GM23338 (cell line): ENCODE measurements around the gene SUPT5H. TPM values are rescaled to one million over a fixed set of nuclear protein-coding genes. Genes with fewer than 3 reads are reported as not detected.

ENCODE experiments used
- ATAC-seq: fragments of 200-7000 bp; cut with Tn5 transposase; 3 replicates; pipeline ENCODE4 v1.9.1; 2020
- DNase-seq: peaks from one replicate; pipeline ENCODE4 v3.0.0-alpha.2; 2015; ENCODE audit warnings: low spot score
- H2AFZ ChIP-seq: fragments of 200-600 bp; sonication (generic); 2 replicates; pipeline ENCODE4 v1.8.0; 2016; ENCODE audit warnings: antibody characterized with exemption, mild to moderate bottlenecking, moderate library complexity
- H3F3A ChIP-seq: fragments of 200-600 bp; sonication (generic); replicated peaks from 2 replicates; pipeline ENCODE4 v1.8.0; 2017; ENCODE audit warnings: antibody characterized with exemption, mixed run types, low read depth
- H3K27ac ChIP-seq: fragments of 200-600 bp; sonication (generic); 2 replicates; pipeline ENCODE4 v1.6.1; 2016; ENCODE audit warnings: low read depth
- H3K27me3 ChIP-seq: fragments of 200-600 bp; sonication (generic); 2 replicates; pipeline ENCODE4 v1.8.0; 2016; ENCODE audit warnings: mild to moderate bottlenecking, mixed run types, moderate library complexity; ENCODE audit not compliant: insufficient read depth
- H3K36me3 ChIP-seq: fragments of 200-600 bp; sonication (generic); 2 replicates; pipeline ENCODE4 v1.8.0; 2016; ENCODE audit warnings: mild to moderate bottlenecking; ENCODE audit not compliant: insufficient read depth
- H3K4me1 ChIP-seq: fragments of 200-600 bp; sonication (generic); 2 replicates; pipeline ENCODE4 v1.8.0; 2016; ENCODE audit warnings: mild to moderate bottlenecking, moderate library complexity; ENCODE audit not compliant: insufficient read depth
- H3K4me2 ChIP-seq: fragments of 200-600 bp; sonication (generic); 2 replicates; pipeline ENCODE4 v1.7.1; 2017; ENCODE audit warnings: mixed run types
- H3K4me3 ChIP-seq: fragments of 200-600 bp; sonication (generic); 2 replicates; pipeline ENCODE4 v1.6.1; 2016; ENCODE audit warnings: mixed run types
- H3K79me2 ChIP-seq: fragments of 200-600 bp; sonication (generic); replicated peaks from 2 replicates; pipeline ENCODE4 v1.8.0; 2017; ENCODE audit warnings: mild to moderate bottlenecking; ENCODE audit not compliant: insufficient read depth
- H3K9me2 ChIP-seq: fragments of 200-600 bp; sonication (generic); 2 replicates; pipeline ENCODE4 v1.8.0; 2017; ENCODE audit not compliant: insufficient read depth
- H4K20me1 ChIP-seq: fragments of 200-600 bp; sonication (generic); replicated peaks from 2 replicates; pipeline ENCODE4 v1.8.0; 2017; ENCODE audit warnings: mild to moderate bottlenecking; ENCODE audit not compliant: insufficient read depth
- H3K27ac Mint-ChIP-seq: 2 replicates; pipeline ENCODE4 v1.8.0; 2020; ENCODE audit warnings: inconsistent platforms, mild to moderate bottlenecking, moderate library complexity, mixed read lengths
- H3K27me3 Mint-ChIP-seq: 3 replicates; pipeline ENCODE4 v1.8.0; 2022; ENCODE audit warnings: low read depth, mild to moderate bottlenecking, moderate library complexity, mixed read lengths, inconsistent platforms; ENCODE audit not compliant: insufficient read depth, poor library complexity
- H3K36me3 Mint-ChIP-seq: 3 replicates; pipeline ENCODE4 v1.8.0; 2021; ENCODE audit warnings: low read depth, mild to moderate bottlenecking, inconsistent platforms, moderate library complexity, mixed read lengths
- H3K4me1 Mint-ChIP-seq: 3 replicates; pipeline ENCODE4 v1.8.0; 2020; ENCODE audit warnings: mild to moderate bottlenecking, inconsistent platforms, mixed read lengths
- H3K4me3 Mint-ChIP-seq: 3 replicates; pipeline ENCODE4 v1.8.0; 2021; ENCODE audit warnings: moderate library complexity, mild to moderate bottlenecking, inconsistent platforms, mixed read lengths
- H3K9me3 Mint-ChIP-seq: 3 replicates; pipeline ENCODE4 v1.8.0; 2020; ENCODE audit warnings: moderate library complexity, mild to moderate bottlenecking, inconsistent platforms, mixed read lengths
- ETS1 ChIP-seq: IDR thresholded peaks from 2 replicates; pipeline ENCODE4 v1.6.1; 2016; ENCODE audit warnings: antibody characterized with exemption
- EZH2 ChIP-seq: fragments of 200-600 bp; sonication (generic); IDR thresholded peaks from one replicate; pipeline ENCODE4 v1.8.0; 2017; ENCODE audit warnings: antibody characterized with exemption, mild to moderate bottlenecking, low read depth; ENCODE audit not compliant: unreplicated experiment
- JUNB ChIP-seq: IDR thresholded peaks from one replicate; pipeline ENCODE4 v1.6.1; 2016; ENCODE audit warnings: antibody characterized with exemption; ENCODE audit not compliant: unreplicated experiment
- NANOG ChIP-seq: IDR thresholded peaks from 2 replicates; pipeline ENCODE4 v1.6.1; 2016; ENCODE audit warnings: antibody characterized with exemption, borderline replicate concordance
- POLR2AphosphoS5 ChIP-seq: IDR thresholded peaks from 2 replicates; pipeline ENCODE4 v1.6.1; 2016; ENCODE audit warnings: antibody characterized with exemption, low read depth
- ZNF331 ChIP-seq: fragments of 250-450 bp; sonication (Bioruptor Pico); IDR thresholded peaks from 2 replicates; pipeline ENCODE4 v1.5.0; 2020; ENCODE audit warnings: low read depth, mild to moderate bottlenecking, moderate library complexity
- polyA plus RNA-seq: library from polyadenylated mRNA; unstranded; fragments of >200 nt; fragmentation: Nextera tagmentation; extraction: Ambion mirVana; gene quantifications from 2 replicates; pipeline ENCODE4 v1.2.1, GENCODE V29; 2016
- total RNA-seq: library from RNA; depleted of rRNA; stranded (reverse); fragments of >200 nt; shearing (Covaris generic); gene quantifications from 2 replicates; pipeline ENCODE4 v1.2.3, GENCODE V29; 2014
- TF ChIP-seq, protein P1 (sequence below): IDR thresholded peaks from one replicate; pipeline ENCODE4 v1.6.1; 2018; ENCODE audit warnings: antibody characterized with exemption; ENCODE audit not compliant: unreplicated experiment
- TF ChIP-seq, protein P2 (sequence below), 2 experiments: fragments of 200-600 bp in 1 of 2; sonication (generic) in 1 of 2; conservative IDR thresholded peaks; 2 replicates each; pipeline versions ENCODE4 v1.5.1 to v1.6.1; 2016 to 2017; ENCODE audit warnings: antibody characterized with exemption in 2 of 2, low read depth in 2 of 2, mild to moderate bottlenecking in 2 of 2, moderate library complexity in 1 of 2

Gene SUPT5H
- total and polyA plus RNA-seq, 2 experiments from 2014 or later, result 108 to 150 TPM

- Histone ChIP-seq H3K4me3 (peak overlapping the region; percentile 74), H3K9me2 (0 out of 2 replicates have a peak, but pooled peaks cover 3% of the 10 kb centered on the region), H3K79me2 (no peaks in the 10 kb centered on the region), H3K36me3 (no peaks in the 10 kb centered on the region), H3F3A (peaks cover 9% of the 10 kb centered on the region), H3K27me3 (peaks cover 62% of the 10 kb centered on the region), H3K4me1 (peaks cover 16% of the 10 kb centered on the region), H4K20me1 (no peaks in the 10 kb centered on the region), H3K4me2 (peak overlapping the region; percentile 95), H3K27ac (no peak overlapping the region), H2AFZ (peak overlapping the region; percentile 97)
- TF ChIP-seq POLR2AphosphoS5 (peak; percentile 64), EZH2 (no peak), JUNB (no peak), ZNF331 (CRISPR knock-in tag) (no peak), ETS1 (no peak), NANOG (no peak)
- TF ChIP-seq, protein P1, sequence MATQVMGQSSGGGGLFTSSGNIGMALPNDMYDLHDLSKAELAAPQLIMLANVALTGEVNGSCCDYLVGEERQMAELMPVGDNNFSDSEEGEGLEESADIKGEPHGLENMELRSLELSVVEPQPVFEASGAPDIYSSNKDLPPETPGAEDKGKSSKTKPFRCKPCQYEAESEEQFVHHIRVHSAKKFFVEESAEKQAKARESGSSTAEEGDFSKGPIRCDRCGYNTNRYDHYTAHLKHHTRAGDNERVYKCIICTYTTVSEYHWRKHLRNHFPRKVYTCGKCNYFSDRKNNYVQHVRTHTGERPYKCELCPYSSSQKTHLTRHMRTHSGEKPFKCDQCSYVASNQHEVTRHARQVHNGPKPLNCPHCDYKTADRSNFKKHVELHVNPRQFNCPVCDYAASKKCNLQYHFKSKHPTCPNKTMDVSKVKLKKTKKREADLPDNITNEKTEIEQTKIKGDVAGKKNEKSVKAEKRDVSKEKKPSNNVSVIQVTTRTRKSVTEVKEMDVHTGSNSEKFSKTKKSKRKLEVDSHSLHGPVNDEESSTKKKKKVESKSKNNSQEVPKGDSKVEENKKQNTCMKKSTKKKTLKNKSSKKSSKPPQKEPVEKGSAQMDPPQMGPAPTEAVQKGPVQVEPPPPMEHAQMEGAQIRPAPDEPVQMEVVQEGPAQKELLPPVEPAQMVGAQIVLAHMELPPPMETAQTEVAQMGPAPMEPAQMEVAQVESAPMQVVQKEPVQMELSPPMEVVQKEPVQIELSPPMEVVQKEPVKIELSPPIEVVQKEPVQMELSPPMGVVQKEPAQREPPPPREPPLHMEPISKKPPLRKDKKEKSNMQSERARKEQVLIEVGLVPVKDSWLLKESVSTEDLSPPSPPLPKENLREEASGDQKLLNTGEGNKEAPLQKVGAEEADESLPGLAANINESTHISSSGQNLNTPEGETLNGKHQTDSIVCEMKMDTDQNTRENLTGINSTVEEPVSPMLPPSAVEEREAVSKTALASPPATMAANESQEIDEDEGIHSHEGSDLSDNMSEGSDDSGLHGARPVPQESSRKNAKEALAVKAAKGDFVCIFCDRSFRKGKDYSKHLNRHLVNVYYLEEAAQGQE, result no peak
- TF ChIP-seq, protein P2, sequence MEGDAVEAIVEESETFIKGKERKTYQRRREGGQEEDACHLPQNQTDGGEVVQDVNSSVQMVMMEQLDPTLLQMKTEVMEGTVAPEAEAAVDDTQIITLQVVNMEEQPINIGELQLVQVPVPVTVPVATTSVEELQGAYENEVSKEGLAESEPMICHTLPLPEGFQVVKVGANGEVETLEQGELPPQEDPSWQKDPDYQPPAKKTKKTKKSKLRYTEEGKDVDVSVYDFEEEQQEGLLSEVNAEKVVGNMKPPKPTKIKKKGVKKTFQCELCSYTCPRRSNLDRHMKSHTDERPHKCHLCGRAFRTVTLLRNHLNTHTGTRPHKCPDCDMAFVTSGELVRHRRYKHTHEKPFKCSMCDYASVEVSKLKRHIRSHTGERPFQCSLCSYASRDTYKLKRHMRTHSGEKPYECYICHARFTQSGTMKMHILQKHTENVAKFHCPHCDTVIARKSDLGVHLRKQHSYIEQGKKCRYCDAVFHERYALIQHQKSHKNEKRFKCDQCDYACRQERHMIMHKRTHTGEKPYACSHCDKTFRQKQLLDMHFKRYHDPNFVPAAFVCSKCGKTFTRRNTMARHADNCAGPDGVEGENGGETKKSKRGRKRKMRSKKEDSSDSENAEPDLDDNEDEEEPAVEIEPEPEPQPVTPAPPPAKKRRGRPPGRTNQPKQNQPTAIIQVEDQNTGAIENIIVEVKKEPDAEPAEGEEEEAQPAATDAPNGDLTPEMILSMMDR (conservative IDR thresholded peaks at IDR 0.05; ENCODE audit: low read depth in 2 of 2), result peak in 1 of 2 experiments; percentile 48; a peak in 3 of 4 replicates
- Mint-ChIP-seq H3K9me3 (peaks cover 9% of the 10 kb centered on the region), H3K4me1 (peaks cover 19% of the 10 kb centered on the region), H3K4me3 (peak overlapping the region; percentile 73), H3K27ac (no peak overlapping the region), H3K36me3 (peaks cover 7% of the 10 kb centered on the region), H3K27me3 (peaks cover 64% of the 10 kb centered on the region)
- ATAC-seq (peak; percentile 79), DNase-seq (peak; percentile 89)
Observed at GRCh38 chr19:39497996-39498797, 52.8 kb downstream of the SUPT5H start.
